Gastroesophageal sphincter (tissue), 4 donors: ENCODE data around the gene EEIG2. TPM values are rescaled to one million over a fixed set of nuclear protein-coding genes. Genes with fewer than 3 reads are reported as not detected.

Source experiments
- ATAC-seq: fragments of 150-250 bp; one replicate; pipeline ENCODE4 v1.9.1; 2016; ENCODE audit warnings: mild to moderate bottlenecking, moderate library complexity
- H3K27ac ChIP-seq, 4 donors: fragments of 200-600 bp; sonication (generic) in 3 of 4; 1 replicate in 3 of 4; 2 replicates in 1 of 4; pipeline ENCODE4 v1.5.1; 2016 to 2019
- H3K27me3 ChIP-seq: fragments of 200-600 bp; sonication (generic); one replicate; pipeline ENCODE4 v1.5.1; 2019
- H3K36me3 ChIP-seq, 2 donors: fragments of 200-600 bp; sonication (generic); one replicate each; pipeline ENCODE4 v1.5.1; 2019; ENCODE audit warnings: control low read depth in 1 of 2
- H3K4me1 ChIP-seq, 3 donors: fragments of 200-600 bp; sonication (generic); 1 replicate in 2 of 3; 2 replicates in 1 of 3; pipeline ENCODE4 v1.5.1; 2016 to 2019; ENCODE audit warnings: control low read depth in 2 of 3
- H3K4me3 ChIP-seq, 2 donors: fragments of 200-600 bp; sonication (generic); one replicate each; pipeline ENCODE4 v1.5.1; 2019; ENCODE audit warnings: mild to moderate bottlenecking in 1 of 2, moderate library complexity in 1 of 2
- H3K9me3 ChIP-seq, 3 donors: fragments of 200-600 bp; sonication (generic); one replicate each; pipeline ENCODE4 v1.5.1; 2017 to 2019; ENCODE audit warnings: control low read depth in 2 of 3
- CTCF ChIP-seq, 4 experiments: fragments of 200-600 bp in 2 of 4; fragments of 450-650 bp in 2 of 4; sonication (generic) in 1 of 4; IDR thresholded peaks; one replicate each; pipeline ENCODE4 v1.5.1; 2017 to 2019; ENCODE audit warnings: antibody characterized with exemption in 4 of 4, mild to moderate bottlenecking in 2 of 4, moderate library complexity in 2 of 4
- EP300 ChIP-seq: sonication (generic); formaldehyde crosslinking; IDR thresholded peaks from one replicate; pipeline ENCODE4 v1.6.1; 2017; ENCODE audit warnings: antibody characterized with exemption, mild to moderate bottlenecking
- POLR2A ChIP-seq, 2 donors: fragments of 450-650 bp; IDR thresholded peaks; one replicate each; pipeline ENCODE4 v1.6.1; 2017; ENCODE audit warnings: antibody characterized with exemption in 2 of 2, mild to moderate bottlenecking in 2 of 2, moderate library complexity in 1 of 2
- POLR2AphosphoS5 ChIP-seq: sonication (generic); formaldehyde crosslinking; IDR thresholded peaks from one replicate; pipeline ENCODE4 v1.6.1; 2017; ENCODE audit warnings: antibody characterized with exemption
- WGBS, 2 donors: methylation state at CpG; one replicate each; pipeline ENCODE4 v1.1.5; 2018; ENCODE audit warnings: low coverage in 1 of 2; 5-methylcytosine and 5-hydroxymethylcytosine counted together
- total RNA-seq, 4 donors: library from RNA; depleted of rRNA; stranded (reverse); fragments of >200 nt; gene quantifications; one replicate each; pipeline ENCODE4 v1.1.0, GENCODE V29; 2016

The EEIG2 gene
- total RNA-seq, 4 donors from 2014 or later = 11.6 to 23.8 (median 14.9) TPM

GRCh38 chr1:108560189-108560873 lies 431 bp downstream of the EEIG2 start:
- peak overlapping the region in 3 of 4 donors; percentile 71 to 82 (median 76) for H3K27ac ChIP-seq
- H3K4me3 ChIP-seq = peak overlapping the region; percentile 52 to 66
- H3K36me3 ChIP-seq = no peaks in the 10 kb centered on the region
- WGBS, 2 donors = 0% methylated on average over 6 to 9 of the region's 59 CpGs
- peaks cover 0 to 36% (median 6%) of the 10 kb centered on the region in 3 donors for H3K4me1 ChIP-seq
- TF ChIP-seq CTCF (IDR thresholded peaks at IDR 0.05) = no peak
- no peak for TF ChIP-seq POLR2AphosphoS5
- peak; percentile 74 for ATAC-seq
- H3K27me3 ChIP-seq = no peaks in the 10 kb centered on the region
- no peaks in the 10 kb centered on the region for H3K9me3 ChIP-seq

GRCh38 chr1:108560874-108561459 lies 1.1 kb downstream of the EEIG2 start:
- Histone ChIP-seq H3K4me1 (peaks cover 0 to 37% (median 6%) of the 10 kb centered on the region in 3 donors), H3K9me3 (no peaks in the 10 kb centered on the region), H3K4me3 (peak overlapping the region; percentile 52 to 66), H3K27me3 (no peaks in the 10 kb centered on the region), H3K27ac (peak overlapping the region; percentile 24 to 82 (median 74)), H3K36me3 (no peaks in the 10 kb centered on the region)
- TF ChIP-seq CTCF (IDR thresholded peaks at IDR 0.05) (no peak), POLR2AphosphoS5 (no peak), EP300 (no peak)
- ATAC-seq = peak; percentile 23
- WGBS, 2 donors = no CpG with 5 or more reads among the region's 5 CpGs

GRCh38 chr1:108561689-108562326 lies 1.9 kb downstream of the EEIG2 start:
- peaks cover 0 to 37% (median 6%) of the 10 kb centered on the region in 3 donors for H3K4me1 ChIP-seq
- peak overlapping the region in 1 of 4 donors; percentile 76 for H3K27ac ChIP-seq
- no peaks in the 10 kb centered on the region for H3K27me3 ChIP-seq
- H3K4me3 ChIP-seq = peak overlapping the region in 1 of 2 donors; percentile 66
- TF ChIP-seq CTCF (IDR thresholded peaks at IDR 0.05) (peak in 3 of 4 experiments; percentile 33 to 55 (median 37)), POLR2AphosphoS5 (no peak)
- no peaks in the 10 kb centered on the region for H3K9me3 ChIP-seq
- no peak for ATAC-seq
- H3K36me3 ChIP-seq = no peaks in the 10 kb centered on the region
- 51 to 66% methylated on average over 11 of the region's 11 CpGs for WGBS, 2 donors

GRCh38 chr1:108563808-108564207 lies 3.9 kb downstream of the EEIG2 start:
- Histone ChIP-seq H3K27ac (no peak overlapping the region), H3K27me3 (no peaks in the 10 kb centered on the region), H3K4me3 (no peak overlapping the region), H3K4me1 (peaks cover 0 to 37% (median 6%) of the 10 kb centered on the region in 3 donors), H3K36me3 (no peaks in the 10 kb centered on the region), H3K9me3 (no peaks in the 10 kb centered on the region)
- 93 to 100% methylated on average over 1 of the region's 1 CpG for WGBS, 2 donors
- no peak for ATAC-seq
- no peak for TF ChIP-seq POLR2A (IDR thresholded peaks at IDR 0.05)
- TF ChIP-seq EP300 = no peak
- TF ChIP-seq POLR2AphosphoS5 = no peak

GRCh38 chr1:108565081-108565480 lies 5.2 kb downstream of the EEIG2 start:
- H3K27ac ChIP-seq = no peak overlapping the region
- peaks cover 0 to 32% (median 6%) of the 10 kb centered on the region in 3 donors for H3K4me1 ChIP-seq
- no peak for TF ChIP-seq POLR2A (IDR thresholded peaks at IDR 0.05)
- TF ChIP-seq EP300 = no peak
- TF ChIP-seq POLR2AphosphoS5 = no peak
- no peak for TF ChIP-seq CTCF (IDR thresholded peaks at IDR 0.05)
- WGBS, 2 donors = 83 to 84% methylated on average over 5 to 6 of the region's 6 CpGs
- no peak for ATAC-seq
- H3K4me3 ChIP-seq = no peak overlapping the region
- no peaks in the 10 kb centered on the region for H3K36me3 ChIP-seq
- no peaks in the 10 kb centered on the region for H3K27me3 ChIP-seq
- H3K9me3 ChIP-seq = no peaks in the 10 kb centered on the region
